ENCODE results near the gene RAB40C.

RAB40C gene

GRCh38 chr16:619476-620100, 29.7 kb downstream of the RAB40C start:
- no peak for DNase-seq

- DNase-seq = no peak
These were observed 31.0 kb downstream of the RAB40C start for GRCh38 chr16:620700-621525.

DNA sequence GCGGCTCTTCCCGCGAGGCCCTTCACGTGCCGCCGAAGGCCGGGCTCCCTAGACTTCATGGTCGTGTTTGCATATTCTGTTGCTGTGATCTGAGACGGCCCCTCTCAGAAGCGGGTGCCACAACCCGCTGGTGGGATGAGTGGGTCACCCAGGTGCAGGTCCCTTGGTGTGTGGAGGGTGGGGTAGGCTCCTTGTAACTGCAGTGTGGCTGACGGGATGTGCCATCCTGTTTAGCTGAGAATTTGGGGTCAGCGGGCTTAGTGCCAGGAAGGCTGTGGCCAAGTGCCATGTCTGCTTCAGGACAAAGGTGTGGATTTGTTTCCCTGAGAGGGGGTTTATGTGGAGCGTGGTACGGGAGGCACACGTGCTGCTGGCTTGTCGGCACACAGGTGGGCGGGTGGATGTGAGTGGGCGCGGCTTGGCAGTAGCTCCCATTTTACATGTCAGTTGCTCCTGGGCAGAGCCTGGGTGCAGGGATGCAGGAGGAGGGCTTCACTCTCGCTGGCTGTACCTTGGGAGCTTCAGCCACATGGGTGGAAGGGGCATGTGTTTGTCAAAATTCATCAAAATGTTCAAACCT, 31.8 kb downstream of the RAB40C start:
- no peak for DNase-seq

- no peak for DNase-seq
These were observed 33.0 kb downstream of the RAB40C start for GRCh38 chr16:622920-623280.

DNA sequence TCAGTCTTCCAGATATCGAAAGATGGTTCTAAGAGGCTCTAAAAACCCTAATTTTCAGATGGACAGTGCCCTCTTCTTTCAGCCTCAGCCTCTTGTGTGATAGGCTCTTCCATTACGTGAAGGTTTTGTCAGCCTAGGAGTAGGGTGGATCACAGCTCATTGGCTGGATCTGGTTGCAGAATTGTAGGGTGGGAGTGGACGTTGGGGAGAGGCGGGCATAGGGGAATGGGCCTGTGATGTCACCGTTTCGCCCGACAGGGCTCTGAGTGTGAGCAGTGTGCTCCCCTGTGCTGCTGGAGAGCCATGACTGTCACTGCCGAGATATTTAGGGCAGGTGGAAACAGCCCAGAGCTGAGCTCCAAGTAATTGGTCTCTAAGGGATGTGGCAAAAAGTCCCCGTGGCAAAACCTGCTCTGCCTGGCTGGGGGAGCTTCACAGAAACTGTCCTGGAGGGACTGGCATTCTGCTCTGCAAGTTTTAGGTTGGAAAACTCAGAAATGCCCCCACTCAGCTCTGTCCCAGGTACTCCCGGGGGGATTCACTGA, 34.7 kb downstream of the RAB40C start:
- DNase-seq = no peak

GRCh38 chr16:625117-625976, 35.5 kb downstream of the RAB40C start:
- DNase-seq = no peak

DNA sequence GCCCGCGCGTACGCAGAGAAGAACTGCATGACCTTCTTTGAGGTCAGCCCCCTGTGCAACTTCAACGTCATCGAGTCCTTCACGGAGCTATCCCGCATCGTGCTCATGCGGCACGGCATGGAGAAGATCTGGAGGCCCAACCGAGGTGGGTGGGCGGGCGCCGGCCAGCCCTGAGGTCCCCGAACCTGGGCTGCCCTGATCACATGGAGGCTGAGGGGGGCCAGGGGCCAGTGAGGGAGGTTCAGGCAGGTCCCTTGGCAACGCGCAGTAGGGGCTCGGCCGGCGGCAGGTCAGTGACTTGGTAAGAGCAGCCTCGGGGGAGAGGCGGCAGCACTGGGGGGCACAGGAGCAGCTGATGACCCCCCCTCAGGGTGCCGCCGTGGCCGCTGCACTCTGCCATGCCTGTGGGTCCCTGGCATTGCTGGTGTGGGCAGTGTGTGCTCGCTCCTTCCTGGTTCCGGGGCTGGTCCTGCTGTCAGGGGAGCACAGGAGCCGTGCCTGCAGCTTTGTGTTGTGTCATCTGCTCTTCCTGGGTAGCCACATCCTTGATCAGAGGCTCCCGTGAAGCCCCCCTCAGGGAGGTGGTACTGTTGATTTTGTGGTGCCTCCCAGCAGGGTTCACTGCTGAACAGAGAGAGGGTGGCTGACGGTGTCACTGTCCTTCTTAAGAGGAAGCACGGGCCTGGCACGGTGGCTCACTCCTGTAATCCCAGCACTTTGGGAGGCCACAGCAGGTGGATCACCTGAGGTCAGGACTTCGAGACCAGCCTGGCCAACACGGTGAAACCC, 36.3 kb downstream of the RAB40C start:
- no peak for DNase-seq

DNA sequence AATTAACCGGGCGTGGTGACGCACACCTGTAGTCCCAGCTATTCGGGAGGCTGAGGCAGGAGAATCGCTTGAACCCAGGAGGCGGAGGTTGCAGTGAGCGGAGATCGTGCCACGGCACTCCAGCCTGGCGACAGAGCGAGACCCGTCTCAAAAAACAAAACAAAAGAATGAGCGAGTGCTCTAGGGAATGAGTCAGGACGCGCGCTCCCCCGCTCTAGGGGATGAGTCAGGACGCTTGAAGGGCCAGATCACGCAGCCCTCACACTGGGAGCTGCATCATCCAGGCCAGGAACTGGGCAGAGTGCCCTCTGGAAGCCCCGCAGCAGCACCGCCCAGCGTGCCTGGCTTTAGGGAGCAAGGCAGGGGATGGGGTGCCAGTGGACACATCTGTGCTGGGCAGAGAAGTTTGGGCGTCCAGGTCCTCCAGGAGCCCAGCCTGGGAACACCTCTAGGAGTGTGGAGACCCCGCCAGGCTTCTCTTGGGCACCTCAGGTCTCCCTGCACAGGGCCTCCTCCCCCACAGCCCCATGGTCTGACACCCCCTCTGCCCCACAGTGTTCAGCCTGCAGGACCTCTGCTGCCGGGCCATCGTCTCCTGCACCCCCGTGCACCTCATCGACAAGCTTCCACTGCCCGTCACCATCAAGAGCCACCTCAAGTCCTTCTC, 37.1 kb downstream of the RAB40C start:
- no peak for DNase-seq

DNA sequence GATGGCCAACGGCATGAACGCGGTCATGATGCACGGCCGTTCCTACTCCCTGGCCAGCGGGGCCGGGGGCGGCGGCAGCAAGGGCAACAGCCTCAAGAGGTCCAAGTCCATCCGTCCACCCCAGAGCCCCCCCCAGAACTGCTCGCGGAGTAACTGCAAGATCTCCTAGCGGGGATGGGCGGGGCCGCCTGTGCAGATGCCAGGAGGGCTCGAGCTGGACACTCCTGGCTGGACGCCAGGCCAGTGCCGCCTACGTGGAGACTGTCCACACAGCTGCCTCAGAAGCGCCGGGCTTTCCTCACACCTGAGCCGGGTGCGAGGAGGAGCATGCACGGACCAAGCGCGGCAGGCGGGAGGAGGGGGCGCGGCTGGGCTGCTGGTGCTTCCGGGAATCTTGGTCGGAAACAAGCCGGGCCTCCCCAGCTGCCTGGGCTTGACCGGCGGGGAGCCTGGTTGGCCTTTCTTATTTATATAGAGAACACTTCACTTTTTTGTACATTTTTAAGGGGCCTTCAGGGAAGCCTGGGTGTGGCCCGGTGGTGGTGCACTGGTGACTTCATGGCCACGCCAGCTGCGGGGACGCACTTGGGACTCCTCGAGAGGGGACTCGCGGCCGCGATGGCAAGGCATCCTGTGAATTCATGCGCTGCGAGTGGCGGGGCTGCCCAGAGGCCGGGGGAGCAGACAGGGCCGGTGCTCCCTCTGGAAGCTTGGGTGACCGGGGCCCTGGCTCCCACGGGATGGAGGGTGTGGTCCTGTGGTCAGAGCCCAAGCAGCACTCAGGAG, 37.8 kb downstream of the RAB40C start:
- DNase-seq = no peak

GRCh38 chr16:628321-629061, 38.6 kb downstream of the RAB40C start:
- DNase-seq = no peak

DNA sequence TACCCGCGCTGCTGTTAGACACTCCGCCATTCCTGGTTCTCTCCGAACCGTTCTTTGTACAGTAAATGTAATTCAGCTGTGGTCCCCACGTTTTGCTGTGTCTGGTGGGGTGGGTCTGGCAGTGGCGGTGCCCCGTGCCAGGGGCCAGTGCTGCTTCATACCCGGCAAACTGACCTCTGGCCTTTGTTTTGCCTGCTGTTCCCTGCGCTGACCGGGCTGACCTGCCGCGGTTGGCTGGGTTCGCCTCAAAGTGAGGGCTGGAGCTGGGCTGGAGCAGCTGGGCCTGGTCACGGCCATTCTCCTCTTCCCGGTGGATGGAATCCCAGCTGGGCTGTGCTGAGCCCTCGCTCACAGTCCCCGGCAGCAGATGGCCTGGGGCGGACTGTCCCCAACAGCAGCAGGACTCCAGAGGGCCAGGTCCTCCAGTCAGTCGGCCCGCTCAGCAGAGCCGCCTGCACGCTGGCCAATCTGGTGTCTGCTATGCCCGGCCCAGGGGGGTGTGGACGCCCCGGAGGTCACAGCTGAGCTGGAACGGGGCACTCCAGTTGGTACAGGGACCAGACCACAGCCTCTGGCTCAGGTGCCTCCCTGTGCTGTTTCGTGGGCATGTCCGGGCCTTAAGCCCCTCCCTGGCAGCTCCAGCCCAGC, 39.4 kb downstream of the RAB40C start:
- no peak for DNase-seq

DNA sequence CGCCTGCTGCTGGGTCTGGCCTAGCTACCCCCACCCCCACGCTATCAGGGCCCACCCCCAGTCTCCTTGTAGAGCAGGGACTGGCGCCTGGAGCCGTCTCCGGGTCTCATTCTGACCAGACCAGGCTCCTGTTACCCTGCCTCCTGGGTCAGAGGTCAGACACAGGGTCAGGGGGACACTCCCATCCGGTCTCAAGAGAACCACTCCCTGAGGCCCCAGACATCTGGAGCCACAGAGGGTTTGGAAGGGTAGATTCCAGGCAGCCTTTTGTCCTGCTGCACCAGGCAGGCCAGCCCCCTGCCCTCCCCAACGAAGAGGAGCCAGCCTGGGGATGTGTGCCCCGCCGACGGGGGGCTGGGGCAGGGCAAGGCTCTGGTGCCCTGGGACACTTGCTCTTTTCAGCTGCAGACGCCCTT, 40.0 kb downstream of the RAB40C start:
- DNase-seq = no peak

DNA sequence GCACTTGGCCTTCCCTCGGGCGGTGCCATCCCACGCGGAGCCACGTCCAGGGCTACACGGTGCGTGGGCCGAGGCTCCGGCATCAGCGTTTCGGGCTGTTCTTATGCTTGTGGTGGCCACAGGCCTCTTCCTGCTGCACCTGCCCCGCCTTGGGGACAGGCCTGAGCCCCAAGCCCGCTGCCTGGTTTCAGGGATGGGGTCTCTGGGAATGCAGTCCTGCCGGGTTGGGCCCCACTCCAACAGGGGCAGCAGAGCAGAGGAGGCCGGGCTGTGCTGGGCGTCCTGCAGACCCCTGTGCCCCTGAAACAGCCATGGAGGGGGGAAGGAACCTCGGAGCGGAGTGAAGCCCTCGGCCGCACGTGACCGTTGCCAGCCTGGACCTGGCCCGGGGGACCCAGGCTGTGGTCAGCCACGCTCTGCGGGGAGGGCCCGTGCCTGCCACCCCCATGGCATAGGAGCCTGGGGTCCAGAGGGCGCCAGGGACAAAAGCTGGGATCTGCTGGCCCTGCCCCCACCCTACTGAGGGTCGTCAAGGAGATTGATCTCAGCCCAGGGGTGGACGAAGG, 40.5 kb downstream of the RAB40C start:
- DNase-seq = no peak

DNA sequence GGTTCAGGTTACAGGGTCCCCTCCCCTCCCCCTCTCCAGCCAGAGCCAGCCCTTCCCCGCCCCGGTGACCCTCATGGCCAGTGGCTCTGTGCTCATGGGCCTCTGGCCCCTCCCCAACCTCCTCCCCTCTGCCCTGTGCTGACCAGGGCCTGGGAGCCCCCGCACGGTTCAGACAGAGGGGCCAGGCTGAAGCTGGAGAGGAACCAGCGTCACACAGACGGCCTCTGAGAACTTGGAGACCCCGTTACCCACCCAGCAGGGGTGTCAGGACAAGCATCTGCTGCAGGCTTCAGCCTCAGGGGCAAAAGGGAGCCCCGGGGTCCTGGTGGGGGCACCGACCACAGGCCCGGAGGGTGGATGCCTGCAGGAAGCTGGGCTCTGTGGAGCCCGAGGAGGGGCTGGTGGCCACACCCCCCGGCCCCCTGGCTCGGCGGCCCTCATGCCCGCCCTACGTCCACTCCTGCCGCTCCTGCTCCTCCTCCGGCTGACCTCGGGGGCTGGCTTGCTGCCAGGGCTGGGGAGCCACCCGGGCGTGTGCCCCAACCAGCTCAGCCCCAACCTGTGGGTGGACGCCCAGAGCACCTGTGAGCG, 41.0 kb downstream of the RAB40C start, which contains the start of gene WFIKKN1:
Gene WFIKKN1 (plus strand): TSS at position 171 of the 591 bp plus-strand sequence. CDS start 269 bp downstream, at position 440.
- no peak for DNase-seq

DNA sequence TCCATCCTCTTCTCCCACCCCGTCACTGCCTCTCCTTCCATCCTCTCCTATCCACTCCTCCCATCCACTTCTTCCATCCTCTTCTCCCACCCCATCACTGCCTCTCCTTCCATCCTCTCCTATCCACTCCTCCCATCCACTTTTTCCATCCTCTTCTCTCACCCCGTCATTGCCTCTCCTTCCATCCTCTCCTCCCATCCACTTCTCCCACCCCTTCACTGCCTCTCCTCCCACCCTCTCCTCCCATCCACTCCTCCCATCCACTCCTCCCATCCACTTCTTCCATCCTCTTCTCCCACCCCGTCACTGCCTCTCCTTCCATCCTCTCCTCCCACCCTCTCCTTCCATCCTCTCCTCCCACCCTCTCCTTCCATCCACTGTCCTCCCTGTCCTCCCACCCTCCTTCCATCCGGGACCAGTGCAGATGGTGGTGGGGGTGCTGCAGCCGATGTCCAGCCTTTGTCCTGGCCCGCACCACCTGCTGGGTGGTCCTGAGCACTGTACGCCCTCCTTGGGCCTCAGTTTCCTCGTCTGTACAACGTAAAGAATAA, 42.0 kb downstream of the RAB40C start:
- no peak for DNase-seq

DNA sequence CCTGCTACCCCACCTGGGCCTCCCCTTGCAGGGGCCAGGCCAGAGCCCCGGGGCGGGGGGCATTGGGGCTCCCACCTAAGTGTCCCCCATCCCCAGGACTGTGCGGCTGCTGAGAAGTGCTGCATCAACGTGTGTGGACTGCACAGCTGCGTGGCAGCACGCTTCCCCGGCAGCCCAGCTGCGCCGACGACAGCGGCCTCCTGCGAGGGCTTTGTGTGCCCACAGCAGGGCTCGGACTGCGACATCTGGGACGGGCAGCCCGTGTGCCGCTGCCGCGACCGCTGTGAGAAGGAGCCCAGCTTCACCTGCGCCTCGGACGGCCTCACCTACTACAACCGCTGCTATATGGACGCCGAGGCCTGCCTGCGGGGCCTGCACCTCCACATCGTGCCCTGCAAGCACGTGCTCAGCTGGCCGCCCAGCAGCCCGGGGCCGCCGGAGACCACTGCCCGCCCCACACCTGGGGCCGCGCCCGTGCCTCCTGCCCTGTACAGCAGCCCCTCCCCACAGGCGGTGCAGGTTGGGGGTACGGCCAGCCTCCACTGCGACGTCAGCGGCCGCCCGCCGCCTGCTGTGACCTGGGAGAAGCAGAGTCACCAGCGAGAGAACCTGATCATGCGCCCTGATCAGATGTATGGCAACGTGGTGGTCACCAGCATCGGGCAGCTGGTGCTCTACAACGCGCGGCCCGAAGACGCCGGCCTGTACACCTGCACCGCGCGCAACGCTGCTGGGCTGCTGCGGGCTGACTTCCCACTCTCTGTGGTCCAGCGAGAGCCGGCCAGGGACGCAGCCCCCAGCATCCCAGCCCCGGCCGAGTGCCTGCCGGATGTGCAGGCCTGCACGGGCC, 42.8 kb downstream of the RAB40C start:
- no peak for DNase-seq

All from T-helper 2 cell (primary cell).